ENCODE measurements around the gene MSMO1. TPM values are rescaled to one million over a fixed set of nuclear protein-coding genes. Genes with fewer than 3 reads are reported as not detected.
A peak's percentile ranks its signal among the peaks of the same experiment; 100 is the strongest.

Gene MSMO1
- total RNA-seq, 2 experiments from 2014 or later, result 95.1 to 101 TPM

GRCh38 chr4:165301833-165302232 lies 25.6 kb upstream of the MSMO1 start:
- peaks cover 17% of the 10 kb centered on the region for H3K4me1 Mint-ChIP-seq
- H3K36me3 Mint-ChIP-seq (ENCODE audit: low read depth), result peaks cover 37% of the 10 kb centered on the region
- H3K4me3 Mint-ChIP-seq, result peak overlapping the region; percentile 67
- ChIA-PET CTCF (interaction anchor here (1.1 kb wide), 1 partner anchor 18 kb away, joined by 3 read pairs; no protein-coding TSS in a partner anchor), POLR2A (no interaction called here)
- DNase-seq, result no peak
- H3K9me3 Mint-ChIP-seq, result no peaks in the 10 kb centered on the region
- H3K27me3 Mint-ChIP-seq, result no peaks in the 10 kb centered on the region
- peak overlapping the region; percentile 18 for H3K27ac Mint-ChIP-seq

GRCh38 chr4:165302658-165303057 lies 24.8 kb upstream of the MSMO1 start:
- no peaks in the 10 kb centered on the region for H3K9me3 Mint-ChIP-seq
- no peak overlapping the region for H3K4me3 Mint-ChIP-seq
- no peaks in the 10 kb centered on the region for H3K27me3 Mint-ChIP-seq
- DNase-seq, result no peak
- H3K4me1 Mint-ChIP-seq, result peaks cover 17% of the 10 kb centered on the region
- ChIA-PET CTCF (no interaction called here), POLR2A (no interaction called here)
- no peak overlapping the region for H3K27ac Mint-ChIP-seq
- peaks cover 33% of the 10 kb centered on the region for H3K36me3 Mint-ChIP-seq (ENCODE audit: low read depth)

GRCh38 chr4:165308166-165308565 lies 19.3 kb upstream of the MSMO1 start:
- H3K27ac Mint-ChIP-seq, result no peak overlapping the region
- H3K9me3 Mint-ChIP-seq, result no peaks in the 10 kb centered on the region
- no peak for DNase-seq
- H3K36me3 Mint-ChIP-seq (ENCODE audit: low read depth), result peaks cover 20% of the 10 kb centered on the region
- no peaks in the 10 kb centered on the region for H3K27me3 Mint-ChIP-seq
- no peak overlapping the region for H3K4me3 Mint-ChIP-seq
- ChIA-PET POLR2A (no interaction called here), CTCF (no interaction called here)
- no peaks in the 10 kb centered on the region for H3K4me1 Mint-ChIP-seq

GRCh38 chr4:165308606-165309005 lies 18.9 kb upstream of the MSMO1 start:
- Mint-ChIP-seq H3K27ac (no peak overlapping the region), H3K4me1 (no peaks in the 10 kb centered on the region), H3K4me3 (no peak overlapping the region), H3K9me3 (no peaks in the 10 kb centered on the region), H3K27me3 (no peaks in the 10 kb centered on the region), H3K36me3 (ENCODE audit: low read depth) (peaks cover 22% of the 10 kb centered on the region)
- POLR2A ChIA-PET, result no interaction called here
- CTCF ChIA-PET, result no interaction called here
- no peak for DNase-seq

- Mint-ChIP-seq H3K27me3 (no peaks in the 10 kb centered on the region), H3K36me3 (ENCODE audit: low read depth) (peaks cover 25% of the 10 kb centered on the region), H3K4me3 (no peak overlapping the region), H3K9me3 (no peaks in the 10 kb centered on the region), H3K4me1 (no peaks in the 10 kb centered on the region), H3K27ac (no peak overlapping the region)
- CTCF ChIA-PET, result no interaction called here
- POLR2A ChIA-PET, result no interaction called here
- no peak for DNase-seq
Measured at GRCh38 chr4:165309456-165309855, 18.0 kb upstream of the MSMO1 start.

- no peak overlapping the region for H3K4me3 Mint-ChIP-seq
- POLR2A ChIA-PET, result no interaction called here
- CTCF ChIA-PET, result no interaction called here
- H3K27ac Mint-ChIP-seq, result no peak overlapping the region
- peaks cover 36% of the 10 kb centered on the region for H3K36me3 Mint-ChIP-seq (ENCODE audit: low read depth)
- DNase-seq, result no peak
- H3K27me3 Mint-ChIP-seq, result no peaks in the 10 kb centered on the region
- H3K4me1 Mint-ChIP-seq, result no peaks in the 10 kb centered on the region
- H3K9me3 Mint-ChIP-seq, result no peaks in the 10 kb centered on the region
Measured at GRCh38 chr4:165312506-165312905, 15.0 kb upstream of the MSMO1 start.

- ChIA-PET CTCF (no interaction called here), POLR2A (no interaction called here)
- Mint-ChIP-seq H3K27me3 (no peaks in the 10 kb centered on the region), H3K36me3 (ENCODE audit: low read depth) (peaks cover 31% of the 10 kb centered on the region), H3K9me3 (no peaks in the 10 kb centered on the region), H3K27ac (no peak overlapping the region), H3K4me1 (no peaks in the 10 kb centered on the region), H3K4me3 (no peak overlapping the region)
- DNase-seq, result no peak
Measured at GRCh38 chr4:165319030-165319429, 8.4 kb upstream of the MSMO1 start.

- Mint-ChIP-seq H3K9me3 (no peaks in the 10 kb centered on the region), H3K27me3 (no peaks in the 10 kb centered on the region), H3K36me3 (ENCODE audit: low read depth) (peaks cover 26% of the 10 kb centered on the region), H3K4me3 (no peak overlapping the region), H3K4me1 (no peaks in the 10 kb centered on the region), H3K27ac (no peak overlapping the region)
- CTCF ChIA-PET, result interaction anchor here (1.5 kb wide), 1 partner anchor 18 kb away, joined by 3 read pairs; no protein-coding TSS in a partner anchor
- POLR2A ChIA-PET, result no interaction called here
- no peak for DNase-seq
Measured at GRCh38 chr4:165319509-165319908, 8.0 kb upstream of the MSMO1 start.

GRCh38 chr4:165324236-165324917 lies 3.1 kb upstream of the MSMO1 start:
- Mint-ChIP-seq H3K4me3 (no peak overlapping the region), H3K9me3 (no peaks in the 10 kb centered on the region), H3K36me3 (ENCODE audit: low read depth) (peaks cover 11% of the 10 kb centered on the region), H3K27me3 (no peaks in the 10 kb centered on the region), H3K27ac (no peak overlapping the region), H3K4me1 (no peaks in the 10 kb centered on the region)
- ChIA-PET POLR2A (interaction anchor here (1.5 kb wide), 1 partner anchor 116 kb away, joined by 4 read pairs; no protein-coding TSS in a partner anchor), CTCF (interaction anchor here (1.3 kb wide), 1 partner anchor 23 kb away, joined by 3 read pairs; no protein-coding TSS in a partner anchor)
- no peak for DNase-seq

GRCh38 chr4:165324918-165325304 lies 2.6 kb upstream of the MSMO1 start:
- Mint-ChIP-seq H3K9me3 (no peaks in the 10 kb centered on the region), H3K27me3 (no peaks in the 10 kb centered on the region), H3K4me1 (peaks cover 4% of the 10 kb centered on the region), H3K36me3 (ENCODE audit: low read depth) (peaks cover 13% of the 10 kb centered on the region), H3K27ac (no peak overlapping the region), H3K4me3 (no peak overlapping the region)
- ChIA-PET POLR2A (no interaction called here), CTCF (interaction anchor here (1.3 kb wide), 1 partner anchor 23 kb away, joined by 3 read pairs; no protein-coding TSS in a partner anchor)
- no peak for DNase-seq

GRCh38 chr4:165325732-165326512 lies 1.5 kb upstream of the MSMO1 start:
- H3K4me3 Mint-ChIP-seq, result peak overlapping the region; percentile 15
- H3K4me1 Mint-ChIP-seq, result peaks cover 11% of the 10 kb centered on the region
- DNase-seq, result no peak
- H3K27me3 Mint-ChIP-seq, result no peaks in the 10 kb centered on the region
- peaks cover 20% of the 10 kb centered on the region for H3K36me3 Mint-ChIP-seq (ENCODE audit: low read depth)
- POLR2A ChIA-PET, result interaction anchor here (0.6 to 1.9 kb wide), 3 partner anchors 15 to 213 kb away, joined by 3 to 6 read pairs (median 3); partner anchors contain the start of gene TMEM192
- CTCF ChIA-PET, result interaction anchor here (0.9 kb wide), 1 partner anchor 213 kb away, joined by 4 read pairs; the partner anchor contains the start of gene TMEM192
- H3K27ac Mint-ChIP-seq, result peak overlapping the region; percentile 53
- no peaks in the 10 kb centered on the region for H3K9me3 Mint-ChIP-seq

GRCh38 chr4:165326831-165327210 lies 648 bp upstream of the MSMO1 start:
- Mint-ChIP-seq H3K4me3 (no peak overlapping the region), H3K27ac (no peak overlapping the region), H3K27me3 (no peaks in the 10 kb centered on the region), H3K9me3 (no peaks in the 10 kb centered on the region), H3K4me1 (peaks cover 20% of the 10 kb centered on the region), H3K36me3 (ENCODE audit: low read depth) (peaks cover 26% of the 10 kb centered on the region)
- peak; percentile 34 for DNase-seq
- ChIA-PET POLR2A (interaction anchor here (0.6 to 1.9 kb wide), 2 partner anchors 14 to 214 kb away, joined by 3 to 6 read pairs; partner anchors contain the start of gene TMEM192), CTCF (interaction anchor here (0.9 to 1.3 kb wide), 8 partner anchors 9 to 214 kb away, joined by 3 to 13 read pairs (median 4); partner anchors contain the start of gene TMEM192)

- Mint-ChIP-seq H3K9me3 (no peaks in the 10 kb centered on the region), H3K4me3 (no peak overlapping the region), H3K4me1 (peaks cover 31% of the 10 kb centered on the region), H3K27ac (no peak overlapping the region), H3K27me3 (no peaks in the 10 kb centered on the region), H3K36me3 (ENCODE audit: low read depth) (peaks cover 34% of the 10 kb centered on the region)
- no peak for DNase-seq
- CTCF ChIA-PET, result interaction anchor here (0.7 to 0.8 kb wide), 2 partner anchors 7 to 14 kb away, joined by 3 read pairs; no protein-coding TSS in a partner anchor
- POLR2A ChIA-PET, result no interaction called here
Measured at GRCh38 chr4:165328101-165328425, 594 bp downstream of the MSMO1 start.

Data from activated CD4-positive, alpha-beta memory T cell treated with anti-CD3 and anti-CD28 coated beads, Interleukin-2, amount 10 ng/mL, durations not matched to agents 7 days and 5 days (primary cell).